Measurements from ENCODE around the gene PFKP. TPM values are rescaled to one million over a fixed set of nuclear protein-coding genes. Genes with fewer than 3 reads are reported as not detected.

The PFKP gene
- total and polyA plus RNA-seq, 4 donors = 15.1 to 49.8 (median 31.8) TPM

- TF ChIP-seq CTCF (IDR thresholded peaks at IDR 0.05; ENCODE audit: control extremely low read depth, extremely low read depth) = no peak
- DNase-seq (no peak), ATAC-seq (ENCODE audit: insufficient read depth, low FRiP score) (no peak)
- H3K9ac ChIP-seq (ENCODE audit: insufficient read depth in 1 of 2, low read length in 2 of 2) = no peak overlapping the region
- 66 to 94% methylated on average over 2 of the region's 2 CpGs for WGBS, 2 donors
- H3K4me1 ChIP-seq (ENCODE audit: control insufficient read depth in 5 of 5, insufficient read depth in 5 of 5, low read length in 5 of 5) = peaks cover 0 to 12% (median 0%) of the 10 kb centered on the region in 5 donors
- H3K4me3 ChIP-seq = no peak overlapping the region
- peaks cover 0 to 38% (median 23%) of the 10 kb centered on the region in 3 donors for H3K27me3 ChIP-seq (ENCODE audit: control insufficient read depth in 3 of 3, insufficient read depth in 3 of 3, low read length in 2 of 3)
- no peaks in the 10 kb centered on the region for H3K36me3 ChIP-seq (ENCODE audit: control insufficient read depth in 4 of 4, insufficient read depth in 4 of 4, low read length in 4 of 4)
- H3K9me3 ChIP-seq (ENCODE audit: control insufficient read depth in 4 of 4, insufficient read depth in 3 of 4, low read length in 3 of 4) = no peaks in the 10 kb centered on the region
- no peak overlapping the region for H3K27ac ChIP-seq (ENCODE audit: low read depth in 1 of 2, low read length in 1 of 2)
Observed at GRCh38 chr10:3064423-3064822, 2.9 kb upstream of the PFKP start.

- H3K9me3 ChIP-seq (ENCODE audit: control insufficient read depth in 4 of 4, insufficient read depth in 3 of 4, low read length in 3 of 4) = no peaks in the 10 kb centered on the region
- H3K27me3 ChIP-seq (ENCODE audit: control insufficient read depth in 3 of 3, insufficient read depth in 3 of 3, low read length in 2 of 3) = peaks cover 0 to 35% (median 23%) of the 10 kb centered on the region in 3 donors
- peak overlapping the region in 1 of 2 donors; percentile 91 for H3K27ac ChIP-seq (ENCODE audit: low read depth in 1 of 2, low read length in 1 of 2)
- DNase-seq (peak in 1 of 3 donors; percentile 51), ATAC-seq (ENCODE audit: insufficient read depth, low FRiP score) (no peak)
- no peak overlapping the region for H3K4me3 ChIP-seq
- 72 to 82% methylated on average over 8 of the region's 8 CpGs for WGBS, 2 donors
- no peaks in the 10 kb centered on the region for H3K36me3 ChIP-seq (ENCODE audit: control insufficient read depth in 4 of 4, insufficient read depth in 4 of 4, low read length in 4 of 4)
- peaks cover 0 to 12% (median 0%) of the 10 kb centered on the region in 5 donors for H3K4me1 ChIP-seq (ENCODE audit: control insufficient read depth in 5 of 5, insufficient read depth in 5 of 5, low read length in 5 of 5)
- no peak overlapping the region for H3K9ac ChIP-seq (ENCODE audit: insufficient read depth in 1 of 2, low read length in 2 of 2)
- no peak for TF ChIP-seq CTCF (IDR thresholded peaks at IDR 0.05; ENCODE audit: control extremely low read depth, extremely low read depth)
Observed at GRCh38 chr10:3065622-3066021, 1.7 kb upstream of the PFKP start.

GRCh38 chr10:3066317-3067117 lies 831 bp upstream of the PFKP start:
- Histone ChIP-seq H3K27me3 (ENCODE audit: control insufficient read depth in 3 of 3, insufficient read depth in 3 of 3, low read length in 2 of 3) (peaks cover 0 to 37% (median 23%) of the 10 kb centered on the region in 3 donors), H3K36me3 (ENCODE audit: control insufficient read depth in 4 of 4, insufficient read depth in 4 of 4, low read length in 4 of 4) (no peaks in the 10 kb centered on the region), H3K9ac (ENCODE audit: insufficient read depth in 1 of 2, low read length in 2 of 2) (no peak overlapping the region), H3K4me1 (ENCODE audit: control insufficient read depth in 5 of 5, insufficient read depth in 5 of 5, low read length in 5 of 5) (peaks cover 0 to 12% (median 0%) of the 10 kb centered on the region in 5 donors), H3K4me3 (peak overlapping the region; percentile 25), H3K9me3 (ENCODE audit: control insufficient read depth in 4 of 4, insufficient read depth in 3 of 4, low read length in 3 of 4) (no peaks in the 10 kb centered on the region), H3K27ac (ENCODE audit: low read depth in 1 of 2, low read length in 1 of 2) (peak overlapping the region in 1 of 2 donors; percentile 91)
- ATAC-seq (ENCODE audit: insufficient read depth, low FRiP score) (no peak), DNase-seq (no peak)
- WGBS, 2 donors = 6 to 9% methylated on average over 44 to 71 of the region's 71 CpGs
- TF ChIP-seq CTCF (IDR thresholded peaks at IDR 0.05; ENCODE audit: control extremely low read depth, extremely low read depth) = no peak

Measured in lung (tissue), 12 donors.